ENCODE results near the gene DYNLT1.

The DYNLT1 gene

GRCh38 chr6:158644231-158645063 lies at the start of gene DYNLT1:
Gene DYNLT1, minus strand, starts transcription at chr6:158644743. Its CDS starts 35 bp downstream, at chr6:158644708.
- peak within 1 kb of the TSS; percentile 99 for H3K4me3 ChIP-seq
- H3K27ac ChIP-seq: peak within 1 kb of the TSS; percentile 84
- H3K36me3 ChIP-seq: peaks cover 18% of the 10 kb centered on the region
- H3K9ac ChIP-seq: peak within 1 kb of the TSS; percentile 87
- peaks cover 11% of the 10 kb centered on the region; the same call in 1 of the 2 replicates for H3K27me3 ChIP-seq
- H3K9me3 ChIP-seq: no peaks in the 10 kb centered on the region
- H3K4me1 ChIP-seq: peaks cover 32% of the 10 kb centered on the region
- no peak for TF ChIP-seq Cebpa-rat (IDR thresholded peaks at IDR 0.05)
- peak within 1 kb of the TSS; percentile 92 for H3K4me2 ChIP-seq
- H4K20me1 ChIP-seq: peaks cover 52% of the 10 kb centered on the region

- Histone ChIP-seq H3K27ac (no peak overlapping the region), H3K4me1 (peaks cover 18% of the 10 kb centered on the region), H3K4me3 (no peak overlapping the region), H3K9me3 (no peaks in the 10 kb centered on the region), H3K9ac (no peak overlapping the region), H3K27me3 (no peaks in the 10 kb centered on the region), H4K20me1 (no peaks in the 10 kb centered on the region), H3K4me2 (no peak overlapping the region), H3K36me3 (no peaks in the 10 kb centered on the region)
- TF ChIP-seq Cebpa-rat (IDR thresholded peaks at IDR 0.05): no peak
These were observed 44.3 kb upstream of the DYNLT1 start for GRCh38 chr6:158688860-158689259.

GRCh38 chr6:158687506-158687905 lies 43.0 kb upstream of the DYNLT1 start:
- Histone ChIP-seq H3K4me1 (peaks cover 18% of the 10 kb centered on the region), H3K9me3 (no peaks in the 10 kb centered on the region), H4K20me1 (no peaks in the 10 kb centered on the region), H3K27ac (no peak overlapping the region), H3K36me3 (no peaks in the 10 kb centered on the region), H3K4me3 (no peak overlapping the region), H3K4me2 (peak overlapping the region; percentile 61), H3K9ac (no peak overlapping the region), H3K27me3 (no peaks in the 10 kb centered on the region)
- no peak for TF ChIP-seq Cebpa-rat (IDR thresholded peaks at IDR 0.05)

GRCh38 chr6:158686791-158687381 lies 42.3 kb upstream of the DYNLT1 start:
- H3K9ac ChIP-seq: no peak overlapping the region
- no peak for TF ChIP-seq Cebpa-rat (IDR thresholded peaks at IDR 0.05)
- no peak overlapping the region for H3K27ac ChIP-seq
- H3K4me2 ChIP-seq: peak overlapping the region; percentile 61
- H3K4me1 ChIP-seq: peaks cover 18% of the 10 kb centered on the region
- H3K9me3 ChIP-seq: no peaks in the 10 kb centered on the region
- H4K20me1 ChIP-seq: no peaks in the 10 kb centered on the region
- no peaks in the 10 kb centered on the region for H3K27me3 ChIP-seq
- H3K4me3 ChIP-seq: no peak overlapping the region
- H3K36me3 ChIP-seq: no peaks in the 10 kb centered on the region

- no peak overlapping the region for H3K27ac ChIP-seq
- no peaks in the 10 kb centered on the region for H3K9me3 ChIP-seq
- H3K4me1 ChIP-seq: peaks cover 18% of the 10 kb centered on the region
- H3K27me3 ChIP-seq: no peaks in the 10 kb centered on the region
- TF ChIP-seq Cebpa-rat (IDR thresholded peaks at IDR 0.05): no peak
- H3K4me2 ChIP-seq: peak overlapping the region; percentile 61
- H3K36me3 ChIP-seq: no peaks in the 10 kb centered on the region
- no peak overlapping the region for H3K4me3 ChIP-seq
- no peaks in the 10 kb centered on the region for H4K20me1 ChIP-seq
- H3K9ac ChIP-seq: no peak overlapping the region
These were observed 41.8 kb upstream of the DYNLT1 start for GRCh38 chr6:158686311-158686710.

GRCh38 chr6:158684745-158685324 lies 40.3 kb upstream of the DYNLT1 start:
- no peak overlapping the region for H3K27ac ChIP-seq
- no peaks in the 10 kb centered on the region for H4K20me1 ChIP-seq
- H3K4me2 ChIP-seq: no peak overlapping the region
- no peak overlapping the region for H3K4me3 ChIP-seq
- no peaks in the 10 kb centered on the region for H3K9me3 ChIP-seq
- peaks cover 18% of the 10 kb centered on the region for H3K4me1 ChIP-seq
- H3K27me3 ChIP-seq: no peaks in the 10 kb centered on the region
- TF ChIP-seq Cebpa-rat (IDR thresholded peaks at IDR 0.05): no peak
- H3K36me3 ChIP-seq: no peaks in the 10 kb centered on the region
- no peak overlapping the region for H3K9ac ChIP-seq

GRCh38 chr6:158684311-158684710 lies 39.8 kb upstream of the DYNLT1 start:
- TF ChIP-seq Cebpa-rat (IDR thresholded peaks at IDR 0.05): no peak
- H3K9ac ChIP-seq: no peak overlapping the region

GRCh38 chr6:158680481-158680880 lies 35.9 kb upstream of the DYNLT1 start:
- Histone ChIP-seq H3K36me3 (no peaks in the 10 kb centered on the region), H3K27me3 (no peaks in the 10 kb centered on the region), H3K4me2 (no peak overlapping the region), H3K27ac (no peak overlapping the region), H3K9ac (no peak overlapping the region), H3K4me3 (no peak overlapping the region), H3K9me3 (no peaks in the 10 kb centered on the region), H4K20me1 (no peaks in the 10 kb centered on the region), H3K4me1 (no peaks in the 10 kb centered on the region)
- TF ChIP-seq Cebpa-rat (IDR thresholded peaks at IDR 0.05): no peak

More at GRCh38 chr6:158684311-158684710, 39.8 kb upstream of the DYNLT1 start:
- no peaks in the 10 kb centered on the region for H3K9me3 ChIP-seq
- H3K27me3 ChIP-seq: no peaks in the 10 kb centered on the region
- no peak overlapping the region for H3K27ac ChIP-seq
- H3K4me1 ChIP-seq: peaks cover 18% of the 10 kb centered on the region
- H4K20me1 ChIP-seq: no peaks in the 10 kb centered on the region
- H3K4me2 ChIP-seq: no peak overlapping the region
- no peak overlapping the region for H3K4me3 ChIP-seq
- no peaks in the 10 kb centered on the region for H3K36me3 ChIP-seq

GRCh38 chr6:158680015-158680414 lies 35.5 kb upstream of the DYNLT1 start:
- H3K36me3 ChIP-seq: no peaks in the 10 kb centered on the region
- no peaks in the 10 kb centered on the region for H3K4me1 ChIP-seq
- no peak for TF ChIP-seq Cebpa-rat (IDR thresholded peaks at IDR 0.05)

More at GRCh38 chr6:158680015-158680414, 35.5 kb upstream of the DYNLT1 start:
- no peak overlapping the region for H3K4me2 ChIP-seq
- H3K9ac ChIP-seq: no peak overlapping the region
- H3K27me3 ChIP-seq: no peaks in the 10 kb centered on the region
- no peaks in the 10 kb centered on the region for H4K20me1 ChIP-seq
- no peak overlapping the region for H3K27ac ChIP-seq
- no peaks in the 10 kb centered on the region for H3K9me3 ChIP-seq
- H3K4me3 ChIP-seq: no peak overlapping the region
